ENCODE data around the gene ACVR1B. TPM values are rescaled to one million over a fixed set of nuclear protein-coding genes. Genes with fewer than 3 reads are reported as not detected.
A peak's percentile ranks its signal among the peaks of the same experiment; 100 is the strongest.

The ACVR1B gene
- total RNA-seq, 3 donors from 2014 or later (not counting 1 experiment from before 2014, with no cell fraction given), result 5.9 to 9.6 (median 6.6) TPM

GRCh38 chr12:52027085-52027843 is 75.8 kb downstream of the ACVR1B start:
- TF ChIP-seq, protein P1, sequence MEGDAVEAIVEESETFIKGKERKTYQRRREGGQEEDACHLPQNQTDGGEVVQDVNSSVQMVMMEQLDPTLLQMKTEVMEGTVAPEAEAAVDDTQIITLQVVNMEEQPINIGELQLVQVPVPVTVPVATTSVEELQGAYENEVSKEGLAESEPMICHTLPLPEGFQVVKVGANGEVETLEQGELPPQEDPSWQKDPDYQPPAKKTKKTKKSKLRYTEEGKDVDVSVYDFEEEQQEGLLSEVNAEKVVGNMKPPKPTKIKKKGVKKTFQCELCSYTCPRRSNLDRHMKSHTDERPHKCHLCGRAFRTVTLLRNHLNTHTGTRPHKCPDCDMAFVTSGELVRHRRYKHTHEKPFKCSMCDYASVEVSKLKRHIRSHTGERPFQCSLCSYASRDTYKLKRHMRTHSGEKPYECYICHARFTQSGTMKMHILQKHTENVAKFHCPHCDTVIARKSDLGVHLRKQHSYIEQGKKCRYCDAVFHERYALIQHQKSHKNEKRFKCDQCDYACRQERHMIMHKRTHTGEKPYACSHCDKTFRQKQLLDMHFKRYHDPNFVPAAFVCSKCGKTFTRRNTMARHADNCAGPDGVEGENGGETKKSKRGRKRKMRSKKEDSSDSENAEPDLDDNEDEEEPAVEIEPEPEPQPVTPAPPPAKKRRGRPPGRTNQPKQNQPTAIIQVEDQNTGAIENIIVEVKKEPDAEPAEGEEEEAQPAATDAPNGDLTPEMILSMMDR (IDR thresholded peaks at IDR 0.05), result no peak
- no peaks in the 10 kb centered on the region for H3K36me3 ChIP-seq (ENCODE audit: control insufficient read depth, insufficient read depth, low read length)
- no peak overlapping the region for H3K4me3 ChIP-seq (ENCODE audit: low read length)
- Mint-ChIP-seq H3K27me3 (ENCODE audit: low read depth in 2 of 2) (no peaks in the 10 kb centered on the region), H3K4me1 (peaks cover 23 to 33% of the 10 kb centered on the region in 2 donors), H3K4me3 (no peak overlapping the region), H3K27ac (no peak overlapping the region), H3K9me3 (no peaks in the 10 kb centered on the region), H3K36me3 (no peaks in the 10 kb centered on the region)
- no peak for ATAC-seq
- H3K9me3 ChIP-seq (ENCODE audit: control insufficient read depth, insufficient read depth, low read length), result no peaks in the 10 kb centered on the region
- H3K27ac ChIP-seq (ENCODE audit: low read length), result no peak overlapping the region
- peaks cover 33% of the 10 kb centered on the region for H3K4me1 ChIP-seq (ENCODE audit: control insufficient read depth, insufficient read depth, low read length)
- no peaks in the 10 kb centered on the region for H3K27me3 ChIP-seq (ENCODE audit: control insufficient read depth, insufficient read depth, low read length)
- DNase-seq, result no peak
- intact Hi-C loops (cut with micrococcal nuclease), result no loop called here
- WGBS (ENCODE audit: insufficient coverage), result 82% methylated on average over 12 of the region's 12 CpGs

- H3K4me1 ChIP-seq (ENCODE audit: control insufficient read depth, insufficient read depth, low read length), result peaks cover 38% of the 10 kb centered on the region
- H3K4me3 Mint-ChIP-seq, result no peak overlapping the region
- H3K27me3 ChIP-seq (ENCODE audit: control insufficient read depth, insufficient read depth, low read length), result no peaks in the 10 kb centered on the region
- H3K27ac Mint-ChIP-seq, result no peak overlapping the region
- peaks cover 19 to 37% of the 10 kb centered on the region in 2 donors for H3K4me1 Mint-ChIP-seq
- no peaks in the 10 kb centered on the region for H3K36me3 Mint-ChIP-seq
- WGBS (ENCODE audit: insufficient coverage), result 67% methylated on average over 4 of the region's 4 CpGs
- intact Hi-C loops (cut with micrococcal nuclease), result no loop called here
- no peaks in the 10 kb centered on the region for H3K9me3 Mint-ChIP-seq
- peaks cover 0 to 2% of the 10 kb centered on the region in 2 donors for H3K27me3 Mint-ChIP-seq (ENCODE audit: low read depth in 2 of 2)
- no peaks in the 10 kb centered on the region for H3K36me3 ChIP-seq (ENCODE audit: control insufficient read depth, insufficient read depth, low read length)
- TF ChIP-seq, protein P1 (IDR thresholded peaks at IDR 0.05), result no peak
- no peak overlapping the region for H3K27ac ChIP-seq (ENCODE audit: low read length)
- ATAC-seq (no peak), DNase-seq (no peak)
- no peak overlapping the region for H3K4me3 ChIP-seq (ENCODE audit: low read length)
- no peaks in the 10 kb centered on the region for H3K9me3 ChIP-seq (ENCODE audit: control insufficient read depth, insufficient read depth, low read length)
These were observed 78.2 kb downstream of the ACVR1B start for GRCh38 chr12:52029685-52030084.

GRCh38 chr12:52032446-52032803 is 80.9 kb downstream of the ACVR1B start:
- H3K36me3 ChIP-seq (ENCODE audit: control insufficient read depth, insufficient read depth, low read length), result no peaks in the 10 kb centered on the region
- no peak overlapping the region for H3K4me3 ChIP-seq (ENCODE audit: low read length)
- intact Hi-C loops (cut with micrococcal nuclease), result no loop called here
- Mint-ChIP-seq H3K4me3 (peak overlapping the region; percentile 76), H3K27me3 (ENCODE audit: low read depth in 2 of 2) (peaks cover 0 to 9% of the 10 kb centered on the region in 2 donors), H3K4me1 (peaks cover 6 to 21% of the 10 kb centered on the region in 2 donors), H3K36me3 (no peaks in the 10 kb centered on the region), H3K27ac (peak overlapping the region; percentile 84 to 87), H3K9me3 (no peaks in the 10 kb centered on the region)
- peak in 1 of 2 donors; percentile 45 for DNase-seq
- H3K27ac ChIP-seq (ENCODE audit: low read length), result peak overlapping the region; percentile 49
- no peaks in the 10 kb centered on the region for H3K9me3 ChIP-seq (ENCODE audit: control insufficient read depth, insufficient read depth, low read length)
- TF ChIP-seq, protein P1 (IDR thresholded peaks at IDR 0.05), result no peak
- WGBS (ENCODE audit: insufficient coverage), result 9% methylated on average over 5 of the region's 5 CpGs
- H3K4me1 ChIP-seq (ENCODE audit: control insufficient read depth, insufficient read depth, low read length), result peaks cover 33% of the 10 kb centered on the region
- peaks cover under 1% of the 10 kb centered on the region for H3K27me3 ChIP-seq (ENCODE audit: control insufficient read depth, insufficient read depth, low read length)
- ATAC-seq, result no peak
